HepG2 (cell line): Measurements from ENCODE around the gene TMEM139. TPM values are rescaled to one million over a fixed set of nuclear protein-coding genes. Genes with fewer than 3 reads are reported as not detected.

Source experiments
- CCDC6 ChIP-seq: sonication (generic); formaldehyde crosslinking; IDR thresholded peaks from 2 replicates; pipeline ENCODE4 v1.8.1; 2022; ENCODE audit warnings: mild to moderate bottlenecking, missing genetic modification reagents, moderate library complexity
- DR1 ChIP-seq: sonication (generic); formaldehyde crosslinking; IDR thresholded peaks from 2 replicates; pipeline ENCODE4 v1.8.0; 2021; ENCODE audit warnings: mild to moderate bottlenecking, missing genetic modification reagents, inconsistent platforms
- ETV5 ChIP-seq: IDR thresholded peaks from 2 replicates; pipeline ENCODE4 v1.6.1; 2018; ENCODE audit warnings: missing biosample characterization, missing genetic modification reagents, inconsistent platforms, borderline replicate concordance
- ISX ChIP-seq: sonication (generic); formaldehyde crosslinking; conservative IDR thresholded peaks from 2 replicates; pipeline ENCODE4 v1.5.0; 2020; ENCODE audit warnings: missing genetic modification reagents
- JDP2 ChIP-seq: sonication (generic); formaldehyde crosslinking; IDR thresholded peaks from 2 replicates; pipeline ENCODE4 v1.8.1; 2022; ENCODE audit warnings: missing genetic modification reagents, borderline replicate concordance
- NFATC3 ChIP-seq: sonication (generic); formaldehyde crosslinking; IDR thresholded peaks from 2 replicates; pipeline ENCODE4 v1.5.1; 2020; ENCODE audit warnings: mild to moderate bottlenecking, missing genetic modification reagents
- SAP130 ChIP-seq: IDR thresholded peaks from 2 replicates; pipeline ENCODE4 v1.6.1; 2016; ENCODE audit warnings: low read depth
- SRF ChIP-seq: IDR thresholded peaks from 2 replicates; pipeline ENCODE4 v1.6.1; 2011; ENCODE audit warnings: mild to moderate bottlenecking, low read depth, low read length, moderate library complexity
- TOPORS ChIP-seq: sonication (generic); formaldehyde crosslinking; IDR thresholded peaks from 2 replicates; pipeline ENCODE4 v1.8.0; 2023; ENCODE audit warnings: mild to moderate bottlenecking, missing genetic modification reagents
- ZBTB20 ChIP-seq: sonication (generic); formaldehyde crosslinking; IDR thresholded peaks from 2 replicates; pipeline ENCODE4 v1.8.1; 2023; ENCODE audit warnings: missing genetic modification reagents, low read depth, mild to moderate bottlenecking, borderline replicate concordance
- ZNF121 ChIP-seq: sonication (generic); formaldehyde crosslinking; IDR thresholded peaks from 2 replicates; pipeline ENCODE4 v1.5.0; 2020; ENCODE audit warnings: mild to moderate bottlenecking, missing genetic modification reagents
- ZNF382 ChIP-seq: sonication (generic); formaldehyde crosslinking; IDR thresholded peaks from 2 replicates; pipeline ENCODE4 v1.5.0; 2020; ENCODE audit warnings: missing genetic modification reagents, mild to moderate bottlenecking, borderline replicate concordance
- ZNF569 ChIP-seq: sonication (generic); formaldehyde crosslinking; IDR thresholded peaks from 2 replicates; pipeline ENCODE4 v1.5.0; 2020; ENCODE audit warnings: mild to moderate bottlenecking, missing genetic modification reagents, moderate library complexity, borderline replicate concordance
- ZNF629 ChIP-seq: sonication (generic); formaldehyde crosslinking; conservative IDR thresholded peaks from 2 replicates; pipeline ENCODE4 v1.5.0; 2020; ENCODE audit warnings: missing genetic modification reagents
- ZNF672 ChIP-seq: sonication (generic); formaldehyde crosslinking; IDR thresholded peaks from 2 replicates; pipeline ENCODE4 v1.8.1; 2022; ENCODE audit warnings: missing genetic modification reagents
- polyA plus RNA-seq, 8 experiments: library from polyadenylated mRNA; depleted of rRNA in 3 of 8; stranded (reverse) in 7 of 8; unstranded in 1 of 8; fragments of >200 nt; fragmentation: Illumina TruSeq in 4 of 8; extraction: Trizol in 4 of 8; gene quantifications; 2 replicates each; pipeline versions ENCODE4 v1.2.1 to v1.2.3, GENCODE V29; 2011 to 2016; ENCODE audit warnings: low read depth in 4 of 8, missing spikeins in 1 of 8, mixed read lengths in 1 of 8; ENCODE audit not compliant: insufficient read depth in 1 of 8
- total RNA-seq, 5 experiments: library from RNA; depleted of rRNA; stranded (reverse); fragments of >200 nt; fragmentation: Illumina TruSeq; extraction: Trizol; gene quantifications; 2 replicates each; pipeline ENCODE4 v1.2.3, GENCODE V29; 2016; ENCODE audit warnings: low read depth in 1 of 5
- TF ChIP-seq, protein P1 (sequence below): sonication (generic); formaldehyde crosslinking; IDR thresholded peaks from 2 replicates; pipeline ENCODE4 v1.4.0; 2020; ENCODE audit warnings: missing genetic modification reagents
- TF ChIP-seq, protein P2 (sequence below): sonication (generic); formaldehyde crosslinking; IDR thresholded peaks from 2 replicates; pipeline ENCODE4 v1.4.0; 2020; ENCODE audit warnings: missing genetic modification reagents
- TF ChIP-seq, protein P3 (sequence below): sonication (generic); formaldehyde crosslinking; conservative IDR thresholded peaks from 2 replicates; pipeline ENCODE4 v1.5.0; 2020; ENCODE audit warnings: missing genetic modification reagents
- TF ChIP-seq, protein P4 (sequence below): sonication (generic); formaldehyde crosslinking; IDR thresholded peaks from 2 replicates; pipeline ENCODE4 v1.5.0; 2020; ENCODE audit warnings: missing genetic modification reagents, mild to moderate bottlenecking, borderline replicate concordance
- TF ChIP-seq, protein P5 (sequence below): sonication (generic); formaldehyde crosslinking; conservative IDR thresholded peaks from 2 replicates; pipeline ENCODE4 v1.4.0; 2020; ENCODE audit warnings: missing genetic modification reagents
- TF ChIP-seq, protein P6 (sequence below): sonication (generic); formaldehyde crosslinking; IDR thresholded peaks from 2 replicates; pipeline ENCODE4 v1.4.0; 2020; ENCODE audit warnings: missing genetic modification reagents, borderline replicate concordance

The TMEM139 gene
- total and polyA plus RNA-seq, 2 of the 13 experiments (the other 11 are each of a cell fraction or from before 2014, with no cell fraction given): 7.9 to 14.0 TPM

DNA sequence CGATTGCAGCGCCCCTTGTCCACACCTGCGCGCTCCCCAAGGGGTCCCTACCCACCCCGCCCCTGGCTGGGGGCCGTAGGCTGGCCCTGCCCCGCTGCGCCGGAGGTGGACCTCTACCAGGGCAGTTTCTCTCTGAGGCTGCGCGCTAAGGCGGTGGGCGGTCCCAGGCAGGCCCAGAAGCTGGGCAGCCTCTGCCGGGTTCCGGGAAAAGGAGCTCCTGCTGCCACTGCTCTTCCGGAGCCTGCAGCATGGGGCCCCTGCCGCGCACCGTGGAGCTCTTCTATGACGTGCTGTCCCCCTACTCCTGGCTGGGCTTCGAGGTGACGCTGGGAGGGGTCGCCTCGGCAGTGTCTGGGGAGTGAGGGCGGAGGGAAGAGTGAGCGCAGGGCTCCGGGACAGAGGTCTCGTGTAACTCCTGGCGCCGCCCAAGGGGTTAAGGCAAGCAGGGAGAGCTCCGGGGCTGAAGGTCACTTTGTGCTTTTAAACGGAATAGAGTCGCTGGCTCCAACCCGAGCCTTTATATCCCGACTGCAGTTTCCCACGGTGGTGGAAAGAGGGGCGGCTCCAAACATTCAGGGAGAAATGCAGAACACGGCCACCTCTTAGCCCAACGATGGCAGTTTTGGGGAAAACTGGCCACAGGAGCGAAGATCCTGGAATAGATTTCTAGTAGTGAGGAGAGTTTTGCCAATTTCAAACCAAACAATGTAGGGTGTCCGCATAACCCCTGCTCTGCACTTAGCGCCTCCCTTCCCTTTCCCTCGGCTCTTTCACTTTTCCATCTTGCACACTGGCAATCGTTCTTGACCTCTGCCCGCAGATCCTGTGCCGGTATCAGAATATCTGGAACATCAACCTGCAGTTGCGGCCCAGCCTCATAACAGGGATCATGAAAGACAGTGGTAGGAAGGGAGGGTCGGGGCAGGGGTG is 21.2 kb upstream of the TMEM139 start, which contains the start of gene GSTK1 (continued):
- TF ChIP-seq JDP2 (CRISPR knock-in tag) (no peak), ZNF672 (CRISPR knock-in tag) (no peak), ZNF569 (CRISPR knock-in tag) (0 out of 2 replicates have a peak, but pooled peaks have one; percentile 71), SRF (no peak), ZNF382 (CRISPR knock-in tag) (no peak), DR1 (CRISPR knock-in tag) (peak; percentile 60), ISX (CRISPR knock-in tag) (no peak), TOPORS (CRISPR knock-in tag) (peak; percentile 62; the same call in 1 of the 2 replicates), CCDC6 (no peak), ZNF629 (CRISPR knock-in tag) (peak; percentile 50; the same call in 1 of the 2 replicates), ETV5 (CRISPR knock-in tag) (peak; percentile 86), SAP130 (peak; percentile 93), NFATC3 (CRISPR knock-in tag) (no peak), ZBTB20 (peak; percentile 42; the same call in 1 of the 2 replicates), ZNF121 (CRISPR knock-in tag) (no peak)
- TF ChIP-seq, protein P1, sequence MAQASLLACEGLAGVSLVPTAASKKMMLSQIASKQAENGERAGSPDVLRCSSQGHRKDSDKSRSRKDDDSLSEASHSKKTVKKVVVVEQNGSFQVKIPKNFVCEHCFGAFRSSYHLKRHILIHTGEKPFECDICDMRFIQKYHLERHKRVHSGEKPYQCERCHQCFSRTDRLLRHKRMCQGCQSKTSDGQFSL (CRISPR knock-in tag): no peak
- TF ChIP-seq, protein P2, sequence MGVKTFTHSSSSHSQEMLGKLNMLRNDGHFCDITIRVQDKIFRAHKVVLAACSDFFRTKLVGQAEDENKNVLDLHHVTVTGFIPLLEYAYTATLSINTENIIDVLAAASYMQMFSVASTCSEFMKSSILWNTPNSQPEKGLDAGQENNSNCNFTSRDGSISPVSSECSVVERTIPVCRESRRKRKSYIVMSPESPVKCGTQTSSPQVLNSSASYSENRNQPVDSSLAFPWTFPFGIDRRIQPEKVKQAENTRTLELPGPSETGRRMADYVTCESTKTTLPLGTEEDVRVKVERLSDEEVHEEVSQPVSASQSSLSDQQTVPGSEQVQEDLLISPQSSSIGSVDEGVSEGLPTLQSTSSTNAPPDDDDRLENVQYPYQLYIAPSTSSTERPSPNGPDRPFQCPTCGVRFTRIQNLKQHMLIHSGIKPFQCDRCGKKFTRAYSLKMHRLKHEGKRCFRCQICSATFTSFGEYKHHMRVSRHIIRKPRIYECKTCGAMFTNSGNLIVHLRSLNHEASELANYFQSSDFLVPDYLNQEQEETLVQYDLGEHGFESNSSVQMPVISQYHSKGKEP: no peak
- TF ChIP-seq, protein P3, sequence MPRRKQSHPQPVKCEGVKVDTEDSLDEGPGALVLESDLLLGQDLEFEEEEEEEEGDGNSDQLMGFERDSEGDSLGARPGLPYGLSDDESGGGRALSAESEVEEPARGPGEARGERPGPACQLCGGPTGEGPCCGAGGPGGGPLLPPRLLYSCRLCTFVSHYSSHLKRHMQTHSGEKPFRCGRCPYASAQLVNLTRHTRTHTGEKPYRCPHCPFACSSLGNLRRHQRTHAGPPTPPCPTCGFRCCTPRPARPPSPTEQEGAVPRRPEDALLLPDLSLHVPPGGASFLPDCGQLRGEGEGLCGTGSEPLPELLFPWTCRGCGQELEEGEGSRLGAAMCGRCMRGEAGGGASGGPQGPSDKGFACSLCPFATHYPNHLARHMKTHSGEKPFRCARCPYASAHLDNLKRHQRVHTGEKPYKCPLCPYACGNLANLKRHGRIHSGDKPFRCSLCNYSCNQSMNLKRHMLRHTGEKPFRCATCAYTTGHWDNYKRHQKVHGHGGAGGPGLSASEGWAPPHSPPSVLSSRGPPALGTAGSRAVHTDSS: no peak
- TF ChIP-seq, protein P4, sequence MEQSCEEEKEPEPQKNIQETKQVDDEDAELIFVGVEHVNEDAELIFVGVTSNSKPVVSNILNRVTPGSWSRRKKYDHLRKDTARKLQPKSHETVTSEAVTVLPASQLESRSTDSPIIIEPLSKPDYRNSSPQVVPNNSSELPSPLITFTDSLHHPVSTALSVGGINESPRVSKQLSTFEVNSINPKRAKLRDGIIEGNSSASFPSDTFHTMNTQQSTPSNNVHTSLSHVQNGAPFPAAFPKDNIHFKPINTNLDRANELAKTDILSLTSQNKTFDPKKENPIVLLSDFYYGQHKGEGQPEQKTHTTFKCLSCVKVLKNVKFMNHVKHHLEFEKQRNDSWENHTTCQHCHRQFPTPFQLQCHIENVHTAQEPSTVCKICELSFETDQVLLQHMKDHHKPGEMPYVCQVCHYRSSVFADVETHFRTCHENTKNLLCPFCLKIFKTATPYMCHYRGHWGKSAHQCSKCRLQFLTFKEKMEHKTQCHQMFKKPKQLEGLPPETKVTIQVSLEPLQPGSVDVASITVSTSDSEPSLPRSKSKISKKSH (CRISPR knock-in tag): peak; percentile 66; the same call in 1 of the 2 replicates
- TF ChIP-seq, protein P5, sequence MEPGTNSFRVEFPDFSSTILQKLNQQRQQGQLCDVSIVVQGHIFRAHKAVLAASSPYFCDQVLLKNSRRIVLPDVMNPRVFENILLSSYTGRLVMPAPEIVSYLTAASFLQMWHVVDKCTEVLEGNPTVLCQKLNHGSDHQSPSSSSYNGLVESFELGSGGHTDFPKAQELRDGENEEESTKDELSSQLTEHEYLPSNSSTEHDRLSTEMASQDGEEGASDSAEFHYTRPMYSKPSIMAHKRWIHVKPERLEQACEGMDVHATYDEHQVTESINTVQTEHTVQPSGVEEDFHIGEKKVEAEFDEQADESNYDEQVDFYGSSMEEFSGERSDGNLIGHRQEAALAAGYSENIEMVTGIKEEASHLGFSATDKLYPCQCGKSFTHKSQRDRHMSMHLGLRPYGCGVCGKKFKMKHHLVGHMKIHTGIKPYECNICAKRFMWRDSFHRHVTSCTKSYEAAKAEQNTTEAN (CRISPR knock-in tag): no peak; the same call in 1 of the 2 replicates
- TF ChIP-seq, protein P6, sequence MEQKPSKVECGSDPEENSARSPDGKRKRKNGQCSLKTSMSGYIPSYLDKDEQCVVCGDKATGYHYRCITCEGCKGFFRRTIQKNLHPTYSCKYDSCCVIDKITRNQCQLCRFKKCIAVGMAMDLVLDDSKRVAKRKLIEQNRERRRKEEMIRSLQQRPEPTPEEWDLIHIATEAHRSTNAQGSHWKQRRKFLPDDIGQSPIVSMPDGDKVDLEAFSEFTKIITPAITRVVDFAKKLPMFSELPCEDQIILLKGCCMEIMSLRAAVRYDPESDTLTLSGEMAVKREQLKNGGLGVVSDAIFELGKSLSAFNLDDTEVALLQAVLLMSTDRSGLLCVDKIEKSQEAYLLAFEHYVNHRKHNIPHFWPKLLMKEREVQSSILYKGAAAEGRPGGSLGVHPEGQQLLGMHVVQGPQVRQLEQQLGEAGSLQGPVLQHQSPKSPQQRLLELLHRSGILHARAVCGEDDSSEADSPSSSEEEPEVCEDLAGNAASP (CRISPR knock-in tag): 0 out of 2 replicates have a peak, but pooled peaks have one; percentile 27
